HG03439 (cell line): Measurements from ENCODE around the gene TCFL5.

Source experiments
- ATAC-seq: cut with Tn5 transposase; IDR thresholded peaks from one replicate; pipeline ENCODE4 v1.9.1; 2021; ENCODE audit warnings: mild to moderate bottlenecking, moderate library complexity; ENCODE audit not compliant: unreplicated experiment

Gene TCFL5

GRCh38 chr20:62896526-62896925 is 34.9 kb upstream of the TCFL5 start:
- ATAC-seq = no peak

GRCh38 chr20:62895539-62895938 is 33.9 kb upstream of the TCFL5 start:
- ATAC-seq = no peak

- ATAC-seq = no peak
Measured at GRCh38 chr20:62894261-62894660, 32.6 kb upstream of the TCFL5 start.

GRCh38 chr20:62893700-62894099 is 32.1 kb upstream of the TCFL5 start:
- no peak for ATAC-seq

- no peak for ATAC-seq
Measured at GRCh38 chr20:62892348-62893304, 31.0 kb upstream of the TCFL5 start.

GRCh38 chr20:62891111-62891510 is 29.5 kb upstream of the TCFL5 start:
- ATAC-seq = no peak

GRCh38 chr20:62890444-62890843 is 28.8 kb upstream of the TCFL5 start:
- no peak for ATAC-seq

GRCh38 chr20:62889871-62890270 is 28.2 kb upstream of the TCFL5 start:
- no peak for ATAC-seq

GRCh38 chr20:62889411-62889810 is 27.8 kb upstream of the TCFL5 start:
- no peak for ATAC-seq

GRCh38 chr20:62888910-62889309 is 27.3 kb upstream of the TCFL5 start:
- ATAC-seq = no peak

- ATAC-seq = no peak
Measured at GRCh38 chr20:62888406-62888805, 26.8 kb upstream of the TCFL5 start.

GRCh38 chr20:62887860-62888239 is 26.2 kb upstream of the TCFL5 start:
- no peak for ATAC-seq

GRCh38 chr20:62887152-62887859 is 25.7 kb upstream of the TCFL5 start:
- ATAC-seq = no peak

- no peak for ATAC-seq
Measured at GRCh38 chr20:62886709-62887058, 25.1 kb upstream of the TCFL5 start.

GRCh38 chr20:62885896-62886708 is 24.5 kb upstream of the TCFL5 start:
- no peak for ATAC-seq

- no peak for ATAC-seq
Measured at GRCh38 chr20:62885046-62885895, 23.6 kb upstream of the TCFL5 start.

GRCh38 chr20:62884556-62884955 is 22.9 kb upstream of the TCFL5 start:
- ATAC-seq = no peak

- no peak for ATAC-seq
Measured at GRCh38 chr20:62882426-62882825, 20.8 kb upstream of the TCFL5 start.

GRCh38 chr20:62881662-62882395 is 20.2 kb upstream of the TCFL5 start:
- ATAC-seq = no peak
